Stimulated activated CD4-positive, alpha-beta T cell treated with anti-CD3 and anti-CD28 coated beads, Interleukin-15, amount 100 ng/mL, for 1 hour (primary cell): ENCODE measurements around the gene PRKD1.

Source experiments
- DNase-seq, 2 donors: peaks; one replicate each; pipeline ENCODE4 v3.0.0-alpha.2; 2020; ENCODE audit warnings: low read depth in 1 of 2, low spot score in 1 of 2

Gene PRKD1

GRCh38 chr14:29927376-29928116 is at the start of gene PRKD1:
Gene PRKD1 (minus strand): TSS chr14:29927847.
- no peak for DNase-seq

DNA sequence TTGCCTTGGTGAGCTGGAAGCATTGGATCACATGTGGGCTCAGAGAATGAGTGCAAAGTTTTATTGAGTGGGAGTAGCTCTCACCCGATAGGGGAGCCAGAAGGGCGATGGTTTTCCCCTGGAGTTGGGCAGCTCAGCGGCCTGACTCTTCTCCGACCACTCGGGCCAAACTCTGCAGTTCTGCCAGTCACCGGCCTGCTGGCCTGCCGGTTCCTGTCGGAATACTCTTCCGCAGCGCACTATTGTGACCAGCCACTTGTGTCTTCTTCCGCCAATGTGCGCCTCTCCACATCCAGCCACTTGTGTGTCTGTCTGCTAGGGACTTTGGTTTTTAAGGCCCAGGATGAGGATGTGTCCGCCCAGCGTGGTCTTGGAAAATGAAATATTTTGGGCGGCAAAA is 43.5 kb upstream of the PRKD1 start:
- DNase-seq, result no peak

- no peak for DNase-seq
These were observed 27.4 kb upstream of the PRKD1 start for GRCh38 chr14:29955087-29955486.

DNA sequence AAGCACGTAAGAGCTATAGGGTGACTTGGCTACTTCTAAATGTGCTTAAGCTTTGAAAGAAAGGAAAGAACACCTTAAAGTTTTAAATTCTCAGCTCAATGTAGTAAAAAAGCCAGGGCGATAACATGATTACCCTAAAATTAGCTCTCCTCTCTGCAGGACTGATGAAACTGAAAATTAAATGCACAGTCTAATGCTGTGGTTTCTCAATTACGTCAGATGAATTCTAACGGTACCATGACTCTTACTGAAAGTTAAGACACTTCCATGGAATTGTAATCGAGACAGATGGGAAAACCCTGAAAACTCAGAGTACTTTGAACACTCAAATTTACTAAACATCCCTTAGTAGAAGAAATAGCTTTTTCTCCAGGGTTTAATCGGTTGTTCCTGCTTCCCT is 25.9 kb upstream of the PRKD1 start:
- no peak for DNase-seq

DNA sequence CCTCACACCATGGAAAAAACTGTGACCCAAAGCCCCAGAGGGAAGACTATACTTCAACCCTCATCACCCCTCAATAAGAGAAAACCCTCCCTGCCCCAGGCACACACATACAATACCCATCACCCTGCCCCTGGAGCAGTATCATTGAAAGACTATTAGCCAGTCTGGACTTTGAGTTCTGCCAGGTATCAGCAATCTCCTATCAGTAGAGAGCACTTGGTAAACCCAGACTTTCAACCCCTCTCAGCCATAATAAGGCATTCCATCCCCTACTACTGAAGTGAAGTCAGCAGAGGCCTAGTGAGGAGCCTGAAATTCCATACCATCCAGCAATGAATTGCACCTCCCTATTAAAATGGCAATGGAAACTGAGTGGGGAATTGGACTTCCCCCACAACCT is 16.4 kb upstream of the PRKD1 start:
- DNase-seq, result no peak

DNA sequence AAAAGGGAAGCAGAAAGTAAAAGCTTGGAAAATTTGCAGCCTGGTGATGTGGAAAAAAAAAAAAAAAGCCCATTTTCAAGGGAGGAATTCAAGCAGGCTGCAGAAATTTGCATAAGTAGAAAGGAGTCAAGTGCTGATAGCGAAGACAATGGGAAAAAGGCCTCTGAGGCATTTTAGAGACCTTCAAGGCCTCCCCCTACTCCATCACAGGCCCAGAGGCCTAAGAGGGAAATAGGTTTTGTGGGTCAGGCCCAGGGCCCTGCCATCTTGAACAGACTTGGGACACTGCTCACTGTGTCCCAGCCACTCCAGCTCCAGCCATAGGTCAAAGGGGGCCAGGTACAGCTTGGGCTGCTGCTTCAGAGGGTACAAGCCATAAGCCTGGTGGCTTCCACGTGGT is 13.8 kb upstream of the PRKD1 start:
- no peak for DNase-seq

DNA sequence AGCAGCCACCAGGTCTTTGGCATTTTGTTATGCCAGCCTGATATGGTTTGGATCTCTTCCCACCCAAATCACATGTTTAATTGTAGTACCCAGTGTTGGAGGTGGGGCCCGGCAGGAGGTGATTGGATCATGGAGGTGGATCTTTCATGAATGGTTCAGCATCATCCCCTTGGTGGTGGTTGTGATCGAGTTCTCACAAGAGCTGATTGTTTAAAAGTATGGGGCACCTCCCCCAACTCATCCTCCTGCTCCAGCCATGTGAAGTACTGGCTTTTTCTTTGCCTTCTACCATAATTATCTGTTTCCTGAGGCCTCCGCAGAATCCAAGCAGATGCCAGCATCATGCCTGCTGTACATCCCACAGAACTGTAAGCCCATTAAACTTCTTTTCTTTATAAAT is 12.8 kb upstream of the PRKD1 start:
- DNase-seq, result no peak

DNA sequence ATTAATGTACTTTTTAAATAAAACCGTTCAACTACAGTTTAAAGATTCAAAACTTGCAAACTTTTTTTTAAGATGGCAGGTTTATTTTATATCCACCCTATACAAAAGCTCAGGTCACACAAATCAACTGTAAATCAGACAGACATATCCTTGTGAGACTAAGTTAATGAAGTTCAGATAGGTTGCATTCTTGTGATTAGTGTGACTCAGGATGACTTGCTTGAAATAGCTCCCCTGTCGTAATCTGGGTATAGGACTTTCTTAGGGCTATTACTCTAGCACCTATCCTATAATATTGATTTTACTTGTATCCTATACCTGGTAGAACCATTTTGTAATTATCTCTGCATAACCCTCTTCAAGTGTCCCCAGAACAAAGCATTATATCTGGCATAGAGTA is 9.5 kb upstream of the PRKD1 start:
- DNase-seq, result no peak

- no peak for DNase-seq
These were observed 2.6 kb upstream of the PRKD1 start for GRCh38 chr14:29930283-29930682.

- DNase-seq, result no peak
These were observed 532 bp upstream of the PRKD1 start for GRCh38 chr14:29928117-29928640.

DNA sequence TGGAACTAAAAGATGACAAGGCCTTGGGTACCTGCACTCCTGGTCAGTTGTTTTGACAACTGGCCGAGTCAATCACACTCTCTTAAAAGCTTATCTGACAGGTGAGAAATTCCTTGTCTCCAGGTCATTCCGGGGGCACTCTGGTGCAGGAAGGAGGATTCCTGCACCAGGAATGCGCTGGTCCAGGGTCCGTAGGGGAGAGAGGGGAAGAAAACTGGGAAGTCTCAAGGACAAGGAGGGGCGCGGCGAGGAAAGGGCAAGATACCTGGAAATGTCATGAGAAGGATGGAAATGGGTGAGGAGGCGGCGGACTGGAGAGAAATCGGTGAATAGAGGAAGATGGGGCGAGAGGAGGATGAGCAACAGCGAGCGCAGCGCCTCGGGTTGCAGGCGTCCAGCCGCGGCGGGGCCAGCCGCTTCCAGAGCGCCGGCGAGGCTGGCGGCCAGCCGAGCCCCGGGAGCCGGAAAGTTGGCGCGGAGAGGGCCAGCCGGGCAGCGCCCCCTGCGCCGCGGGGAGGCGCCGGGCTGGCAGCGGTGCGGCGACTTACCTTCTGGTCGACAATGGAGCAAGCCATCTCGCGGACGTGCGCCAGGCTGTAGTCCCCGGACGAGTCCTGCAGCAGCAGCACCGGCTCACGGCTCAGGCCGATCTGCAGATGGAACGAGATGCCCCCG is 809 bp downstream of the PRKD1 start:
- no peak for DNase-seq

GRCh38 chr14:29926228-29926627 is 1.4 kb downstream of the PRKD1 start:
- DNase-seq, result no peak

GRCh38 chr14:29925736-29926135 is 1.9 kb downstream of the PRKD1 start:
- DNase-seq, result no peak

- DNase-seq, result no peak
These were observed 2.4 kb downstream of the PRKD1 start for GRCh38 chr14:29925101-29925722.

DNA sequence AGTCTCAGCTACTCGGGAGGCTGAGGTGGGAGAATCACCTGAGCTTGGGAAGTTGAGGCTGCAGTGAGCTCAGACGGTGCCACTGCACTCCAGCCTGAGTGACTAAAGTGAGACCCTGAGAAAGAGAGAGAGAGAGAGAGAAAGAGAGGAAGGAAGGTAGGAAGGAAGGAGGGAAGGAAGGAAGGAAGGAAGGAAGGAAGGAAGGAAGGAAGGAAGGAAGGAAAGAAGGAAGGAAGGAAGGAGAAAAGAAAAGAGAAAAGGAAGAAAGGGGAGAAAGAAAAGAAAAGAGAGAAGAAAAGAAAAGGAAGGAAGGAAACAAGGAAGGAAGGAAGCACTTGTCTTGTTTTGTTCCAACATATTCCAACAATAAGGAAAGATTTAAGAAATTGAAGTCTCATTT is 7.8 kb downstream of the PRKD1 start:
- no peak for DNase-seq

DNA sequence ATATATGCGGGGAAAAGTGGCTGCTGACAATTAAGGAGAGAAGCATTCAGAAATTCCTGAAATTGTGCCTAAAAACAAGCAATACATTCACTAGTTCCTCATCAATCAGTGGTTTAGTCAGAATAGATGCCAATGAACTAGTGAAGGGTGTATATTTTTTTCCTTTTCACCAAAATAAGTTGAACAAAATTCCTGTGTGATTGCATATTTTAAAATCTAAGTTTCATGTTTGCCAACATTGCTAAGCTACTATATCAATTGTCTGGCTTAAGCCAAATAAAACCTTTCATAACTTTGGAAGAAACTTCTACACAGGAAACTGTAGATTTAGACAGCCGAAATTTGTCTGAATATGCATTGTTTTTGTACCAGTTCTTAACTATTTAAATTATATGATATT is 8.7 kb downstream of the PRKD1 start:
- DNase-seq, result no peak

- DNase-seq, result no peak
These were observed 14.1 kb downstream of the PRKD1 start for GRCh38 chr14:29913566-29913965.

DNA sequence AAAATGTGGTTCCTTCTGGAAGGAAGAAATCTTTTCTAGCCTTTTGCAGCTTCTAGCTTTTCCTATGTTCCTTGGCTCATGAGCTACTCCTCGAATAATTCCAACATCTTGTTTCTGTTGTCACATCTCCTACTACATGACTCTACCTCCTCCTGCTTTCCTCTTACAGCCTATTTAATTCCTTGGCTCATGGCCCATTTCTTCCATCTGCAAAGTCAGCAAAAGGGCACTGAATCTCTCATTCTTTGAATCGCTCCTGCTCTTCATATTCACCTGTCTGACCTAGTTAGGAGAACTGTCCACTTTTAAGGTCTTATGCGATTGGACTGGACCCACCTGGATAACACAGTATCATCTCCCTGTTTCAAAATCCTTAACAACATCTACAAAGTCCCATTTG is 15.8 kb downstream of the PRKD1 start:
- no peak for DNase-seq

DNA sequence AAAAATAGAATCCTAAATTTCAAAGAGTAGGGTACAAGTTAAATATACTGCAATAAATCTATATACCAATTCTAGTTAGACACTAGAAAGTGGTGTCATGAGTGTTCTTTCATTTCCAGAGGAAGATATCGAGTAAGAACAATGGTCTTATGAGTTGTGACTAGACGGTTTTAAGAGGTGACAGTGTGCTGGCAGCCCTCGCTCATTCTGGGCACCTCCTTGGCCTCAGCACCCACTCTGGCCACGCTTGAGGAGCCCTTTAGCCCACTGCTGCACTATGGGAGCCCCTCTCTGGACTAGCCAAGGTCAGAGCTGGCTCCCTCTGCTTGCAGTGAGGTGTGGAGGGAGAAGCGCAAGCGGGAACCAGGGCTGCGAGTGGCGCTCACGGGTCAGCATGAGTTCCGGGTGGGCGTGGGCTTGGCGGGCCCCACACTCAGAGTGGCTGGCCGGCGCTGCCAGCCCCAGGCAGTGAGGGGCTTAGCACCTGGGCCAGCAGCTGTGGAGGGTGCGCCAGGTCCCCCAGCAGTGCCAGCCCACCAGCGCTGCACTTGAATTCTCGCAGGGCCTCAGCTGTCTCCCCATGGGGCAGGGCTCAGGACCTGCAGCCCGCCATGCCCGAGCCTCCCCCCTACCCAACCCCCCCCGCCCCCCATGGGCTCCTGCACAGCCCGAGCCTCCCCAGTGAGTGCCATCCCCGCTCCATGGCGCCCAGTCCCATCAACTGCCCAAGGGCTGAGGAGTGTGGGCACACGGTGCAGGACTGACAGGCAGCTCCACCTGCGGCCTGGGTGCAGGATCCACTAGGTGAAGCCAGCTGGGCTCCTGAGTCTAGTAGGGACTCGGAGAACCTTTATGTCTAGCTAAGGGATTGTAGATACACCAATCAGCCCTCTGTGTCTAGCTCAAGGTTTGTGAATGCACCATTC is 18.7 kb downstream of the PRKD1 start:
- no peak for DNase-seq

GRCh38 chr14:29906256-29906870 is 21.3 kb downstream of the PRKD1 start:
- no peak for DNase-seq

DNA sequence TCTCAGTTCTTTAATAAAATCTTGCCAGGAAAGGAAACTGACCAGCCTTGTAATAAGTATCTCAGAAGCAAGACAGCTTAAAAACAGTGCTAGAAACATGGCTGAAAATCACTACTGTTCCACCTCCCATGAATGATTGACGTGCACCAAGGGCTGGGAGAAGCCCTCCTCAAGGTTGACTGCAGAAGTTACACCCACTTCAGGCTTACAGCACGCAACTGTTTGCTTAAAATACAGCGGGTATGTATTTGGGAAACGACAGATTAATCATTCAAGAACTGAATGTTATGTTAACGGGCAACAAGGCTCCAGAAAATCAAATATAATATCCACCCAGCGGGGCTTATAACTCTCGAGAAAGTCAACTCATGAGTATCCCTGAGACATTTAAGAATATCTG is 22.1 kb downstream of the PRKD1 start:
- no peak for DNase-seq
